NCI-H82 treated with DMSO at 0.1 percent for 48 hours (cell line): ENCODE data around the gene PEAK1.
A peak's percentile ranks its signal among the peaks of the same experiment; 100 is the strongest.
"Not testable (repeated sequence)": the region's sequence is repeated elsewhere in the genome, so short reads cannot be mapped to it uniquely, and the experiment has no call there.

Experiments
- DNase-seq: peaks from one replicate; lab custom pipeline; 2025; ENCODE audit not compliant: unreplicated experiment; lab: John Stamatoyannopoulos, UW

The PEAK1 gene

GRCh38 chr15:77311618-77312398 lies 108.1 kb downstream of the PEAK1 start:
- DNase-seq: no peak

- DNase-seq: no peak
These were observed 108.9 kb downstream of the PEAK1 start for GRCh38 chr15:77311020-77311419.

- no peak for DNase-seq
These were observed 110.5 kb downstream of the PEAK1 start for GRCh38 chr15:77309392-77309791.

DNA sequence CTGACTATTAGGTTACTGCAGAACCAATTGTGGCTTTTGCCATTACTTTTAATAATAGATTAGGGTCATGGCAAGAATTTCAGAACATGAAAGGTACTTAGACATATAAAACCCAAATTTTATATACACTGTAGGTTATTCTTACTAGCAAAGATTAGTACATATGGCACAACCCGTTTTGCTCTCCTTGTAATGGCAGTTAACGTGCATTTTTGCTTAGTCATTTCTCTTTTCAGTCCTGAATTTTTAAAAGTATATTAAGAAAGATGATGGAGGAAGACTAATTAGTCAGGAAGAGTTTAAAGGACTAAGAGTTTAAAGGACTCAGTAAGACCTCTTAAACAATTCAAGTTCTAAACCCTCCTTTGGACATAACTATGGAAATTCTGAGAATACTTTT lies 114.0 kb downstream of the PEAK1 start:
- no peak for DNase-seq

DNA sequence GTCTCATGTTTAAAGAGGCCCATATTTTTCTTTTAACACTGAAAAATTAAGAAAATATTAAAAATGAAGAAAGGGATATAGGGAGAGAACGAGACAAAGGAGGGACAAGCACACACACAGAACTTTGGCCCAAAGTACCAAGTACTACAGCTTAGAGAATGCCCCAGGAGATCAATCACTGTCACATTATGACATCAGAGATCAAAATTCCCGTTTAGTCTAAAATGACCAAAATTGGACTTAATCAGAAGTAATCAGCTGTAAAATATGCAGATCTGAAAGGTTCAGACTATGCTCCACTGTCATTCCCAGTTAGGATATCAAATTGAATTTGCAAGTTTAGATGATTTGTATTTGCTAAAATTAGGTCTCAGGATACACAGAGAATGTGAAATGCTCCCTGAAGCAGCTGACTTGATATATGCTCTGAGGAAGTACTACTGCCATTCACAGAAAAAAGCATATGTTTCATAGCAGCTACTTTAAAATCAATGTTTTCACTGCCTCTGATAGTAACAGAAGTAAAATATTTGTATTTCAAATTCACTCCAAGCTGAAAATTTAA lies 123.0 kb downstream of the PEAK1 start:
- no peak for DNase-seq

DNA sequence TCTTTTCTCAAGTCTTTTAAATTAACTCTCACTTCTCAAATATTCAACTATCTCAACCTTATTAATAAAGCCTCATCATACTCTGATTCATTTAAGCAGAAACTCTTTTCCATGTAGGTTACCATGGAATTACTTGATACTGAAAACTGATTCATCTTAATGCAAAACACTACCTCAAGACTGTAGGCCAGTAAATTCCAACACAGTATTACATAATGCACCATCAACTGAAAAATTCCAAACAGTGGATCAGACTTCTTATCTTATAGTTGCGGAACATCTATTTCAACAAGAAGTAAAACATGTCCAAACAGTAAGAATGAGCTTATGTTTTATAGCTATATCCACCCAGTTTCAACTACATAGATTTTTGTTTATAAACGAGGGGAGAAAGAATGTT lies 124.5 kb downstream of the PEAK1 start:
- DNase-seq: no peak

GRCh38 chr15:77292969-77293558 lies 126.8 kb downstream of the PEAK1 start:
- no peak for DNase-seq

- DNase-seq: no peak
These were observed 128.8 kb downstream of the PEAK1 start for GRCh38 chr15:77291107-77291506.

DNA sequence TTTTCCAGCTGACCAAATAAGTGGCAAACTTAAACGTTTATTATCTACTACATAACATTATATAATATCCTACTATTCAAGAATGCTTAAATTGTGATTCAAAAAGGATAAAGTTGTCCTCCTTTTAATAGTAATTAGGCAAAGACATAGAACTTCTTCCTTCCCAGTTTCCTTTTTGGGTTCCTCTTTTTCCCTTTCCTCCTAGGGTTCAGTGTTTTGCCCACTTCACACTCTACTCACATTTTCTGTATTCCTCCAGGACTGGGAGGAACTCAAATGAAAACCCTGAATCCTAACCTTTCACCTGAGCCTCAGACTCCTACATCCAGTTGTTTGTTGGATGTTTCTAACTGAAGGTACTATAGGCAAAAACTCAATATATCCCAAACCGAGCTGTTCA lies 132.5 kb downstream of the PEAK1 start:
- no peak for DNase-seq

GRCh38 chr15:77285057-77285997 lies 134.6 kb downstream of the PEAK1 start:
- no peak for DNase-seq

DNA sequence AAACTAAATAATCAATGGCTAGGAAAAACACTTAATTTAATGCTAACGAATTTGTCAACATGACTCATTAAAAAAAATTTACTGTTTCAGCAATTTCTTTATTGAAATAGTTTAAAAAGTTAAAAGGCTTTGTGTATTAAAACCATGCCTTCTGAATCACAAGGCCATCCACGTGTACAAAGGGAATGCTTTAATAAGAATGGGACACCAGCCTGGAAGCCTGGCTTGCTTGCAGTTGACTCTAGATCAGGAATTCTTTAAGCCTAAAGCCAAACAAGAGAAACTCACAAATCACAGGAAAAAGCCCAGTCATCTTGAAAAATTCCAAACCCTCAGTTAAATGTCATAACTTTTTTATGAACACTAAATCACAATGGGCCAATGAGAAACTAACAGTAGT lies 137.6 kb downstream of the PEAK1 start:
- no peak for DNase-seq

DNA sequence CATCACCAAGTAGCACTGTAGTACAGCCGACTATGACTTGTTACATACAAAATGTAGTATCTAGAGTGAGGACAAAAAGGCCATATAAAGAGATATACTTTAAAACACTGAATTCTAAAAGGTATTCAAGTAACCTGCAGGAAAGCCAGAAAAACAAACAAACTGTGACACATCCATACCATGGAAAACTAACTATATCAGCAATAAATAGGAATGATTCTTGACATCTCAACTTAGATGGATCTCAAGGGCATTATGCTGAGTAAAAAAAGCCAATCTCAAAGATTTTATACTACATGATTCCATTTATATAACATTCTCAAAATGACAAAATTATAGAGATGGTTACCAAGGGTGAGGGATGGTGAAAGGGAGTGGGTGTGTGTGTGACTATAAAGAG lies 143.0 kb downstream of the PEAK1 start:
- no peak for DNase-seq

GRCh38 chr15:77276096-77276495 lies 143.8 kb downstream of the PEAK1 start:
- DNase-seq: no peak

DNA sequence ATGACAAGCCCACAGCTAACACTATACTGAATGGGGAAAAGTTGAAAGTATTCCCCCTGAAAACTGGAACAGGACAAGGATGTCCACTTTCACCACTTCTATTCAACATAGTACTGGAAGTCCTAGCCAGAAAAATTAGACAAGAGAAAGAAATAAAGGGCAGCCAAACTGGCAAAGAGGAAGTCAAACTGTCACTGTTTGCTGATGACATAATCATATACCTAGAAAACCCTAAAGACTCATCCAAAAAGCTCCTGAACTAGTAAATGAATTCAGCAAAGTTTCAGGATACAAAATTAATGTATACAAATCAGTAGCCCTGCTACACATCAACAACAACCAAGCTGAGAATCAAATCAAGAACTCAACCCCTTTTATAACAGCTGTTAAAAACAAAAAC lies 146.8 kb downstream of the PEAK1 start:
- not testable (repeated sequence) for DNase-seq

DNA sequence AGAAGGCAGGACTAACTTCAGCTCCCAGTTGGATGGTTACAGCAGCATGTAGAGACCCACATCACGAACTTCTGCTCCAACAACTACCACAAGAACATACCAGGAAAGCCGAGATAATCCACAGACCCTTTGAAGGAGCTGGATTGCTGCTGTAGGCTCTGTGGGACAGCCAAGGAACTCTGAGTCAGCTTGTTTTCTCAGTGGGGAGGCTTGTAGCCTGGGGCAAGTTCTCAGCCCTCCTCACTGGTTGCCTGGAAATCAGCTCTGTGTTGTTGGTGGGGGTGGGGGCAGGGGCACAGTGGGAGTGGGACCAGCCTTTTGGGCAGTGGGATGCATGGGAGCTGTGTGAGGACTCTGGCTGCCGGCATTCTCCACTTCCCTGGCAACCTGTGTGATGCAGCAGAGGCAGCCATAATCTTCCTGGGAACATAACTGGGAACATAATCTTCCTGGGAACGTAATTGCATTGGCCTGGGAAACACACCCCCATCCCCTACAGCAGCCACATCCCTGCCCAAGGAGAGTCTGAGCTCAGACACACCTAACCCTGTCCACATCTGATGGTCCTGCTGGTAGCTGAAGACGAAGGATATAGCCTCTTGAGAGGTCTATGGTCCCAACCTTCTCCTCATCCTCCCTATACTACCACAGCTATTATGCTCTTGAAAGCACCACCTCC lies 153.1 kb downstream of the PEAK1 start:
- DNase-seq: peak; percentile 33

- no peak for DNase-seq
These were observed 164.5 kb downstream of the PEAK1 start for GRCh38 chr15:77255385-77255784.

GRCh38 chr15:77251662-77252061 lies 168.2 kb downstream of the PEAK1 start:
- no peak for DNase-seq

- no peak for DNase-seq
These were observed 172.8 kb downstream of the PEAK1 start for GRCh38 chr15:77247116-77247515.

DNA sequence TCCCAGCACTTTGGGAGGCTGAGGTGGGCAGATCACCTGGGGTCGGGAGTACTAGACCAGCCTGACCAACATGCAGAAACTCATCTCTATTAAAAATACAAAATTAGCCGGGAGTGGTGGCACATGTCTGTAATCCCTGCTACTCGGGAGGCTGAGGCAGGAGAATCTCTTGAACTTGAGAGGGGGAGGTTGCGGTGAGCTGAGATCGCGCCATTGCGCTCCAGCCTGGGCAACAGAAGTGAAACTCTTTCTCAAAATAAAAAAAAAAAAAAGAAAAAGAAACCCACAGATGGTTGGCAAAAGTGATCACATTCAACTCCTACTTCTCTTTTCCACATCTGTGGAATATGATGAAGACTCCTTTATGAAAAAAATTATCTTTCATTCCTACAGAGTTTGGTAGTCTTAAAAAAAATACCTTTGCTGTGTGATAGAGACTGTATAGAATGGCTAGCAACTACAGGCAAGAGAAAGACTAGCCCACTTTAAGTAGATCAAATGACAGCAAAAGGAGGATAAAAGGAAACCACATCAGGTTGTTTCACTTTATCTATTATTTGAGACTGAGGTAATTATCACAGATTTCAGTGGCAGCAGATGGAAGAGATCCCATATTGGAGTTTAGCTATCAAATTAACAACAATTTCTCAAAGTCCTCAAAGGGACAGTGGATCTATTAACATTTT lies 176.0 kb downstream of the PEAK1 start:
- no peak for DNase-seq

DNA sequence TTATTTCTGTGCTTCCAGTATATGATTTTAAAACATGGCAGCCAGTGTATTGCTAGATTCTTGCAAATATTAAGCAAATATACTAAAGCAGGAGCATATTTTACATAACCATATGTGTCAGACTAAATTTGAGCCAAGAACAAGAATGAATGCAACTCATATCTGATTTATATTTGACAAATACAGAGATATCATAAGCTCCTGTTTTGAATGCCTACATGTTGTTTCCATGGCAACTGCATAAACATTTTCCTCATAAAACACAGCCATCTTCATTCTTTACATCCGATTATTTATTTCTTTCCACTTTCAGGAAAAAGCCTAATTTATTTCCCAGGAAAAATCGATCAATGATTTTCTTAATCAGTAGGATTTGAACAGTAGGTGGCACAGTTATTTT lies 176.8 kb downstream of the PEAK1 start:
- no peak for DNase-seq
